ENCODE data around the gene AOC1.

Gene AOC1

GRCh38 chr7:150831851-150832250 is 20.5 kb upstream of the AOC1 start:
- Histone ChIP-seq H3K4me1 (ENCODE audit: control insufficient read depth in 2 of 2, insufficient read depth in 2 of 2, low read length in 2 of 2) (peaks cover 14 to 20% of the 10 kb centered on the region in 2 donors), H3K27ac (ENCODE audit: low read depth in 2 of 2, low read length in 2 of 2) (no peak overlapping the region), H3K9me3 (ENCODE audit: control insufficient read depth in 2 of 2, low read length in 2 of 2) (no peaks in the 10 kb centered on the region), H3K36me3 (ENCODE audit: control insufficient read depth in 2 of 2, insufficient read depth in 2 of 2, low read length in 2 of 2) (no peaks in the 10 kb centered on the region), H3K4me3 (ENCODE audit: low read length in 2 of 2) (no peak overlapping the region), H3K9ac (ENCODE audit: low read depth in 1 of 2, low read length in 2 of 2) (no peak overlapping the region), H3K27me3 (ENCODE audit: control insufficient read depth in 2 of 2, insufficient read depth in 2 of 2, low read length in 2 of 2) (no peaks in the 10 kb centered on the region)

DNA sequence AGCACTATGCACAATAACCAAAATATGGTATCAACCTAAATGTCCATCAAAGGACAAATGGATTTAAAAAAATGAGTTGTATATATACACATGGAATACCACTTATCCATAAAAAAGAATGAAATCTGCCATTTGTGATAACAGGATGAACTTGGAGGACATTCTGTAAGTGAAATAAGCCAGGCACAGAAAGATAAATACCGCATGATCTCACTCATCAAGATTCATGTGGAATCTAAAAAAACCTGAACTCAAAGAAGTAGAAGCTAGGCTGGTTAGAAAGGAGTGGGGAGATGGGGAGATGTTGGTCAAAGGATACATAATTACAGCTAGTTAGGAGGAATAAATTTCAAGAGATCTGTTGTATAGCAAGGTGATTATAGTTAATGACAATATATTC is 17.3 kb upstream of the AOC1 start:
- Histone ChIP-seq H3K9me3 (ENCODE audit: control insufficient read depth in 2 of 2, low read length in 2 of 2) (no peaks in the 10 kb centered on the region), H3K27me3 (ENCODE audit: control insufficient read depth in 2 of 2, insufficient read depth in 2 of 2, low read length in 2 of 2) (no peaks in the 10 kb centered on the region), H3K4me3 (ENCODE audit: low read length in 2 of 2) (no peak overlapping the region), H3K4me1 (ENCODE audit: control insufficient read depth in 2 of 2, insufficient read depth in 2 of 2, low read length in 2 of 2) (peaks cover 11 to 14% of the 10 kb centered on the region in 2 donors), H3K27ac (ENCODE audit: low read depth in 2 of 2, low read length in 2 of 2) (no peak overlapping the region), H3K36me3 (ENCODE audit: control insufficient read depth in 2 of 2, insufficient read depth in 2 of 2, low read length in 2 of 2) (no peaks in the 10 kb centered on the region), H3K9ac (ENCODE audit: low read depth in 1 of 2, low read length in 2 of 2) (no peak overlapping the region)

DNA sequence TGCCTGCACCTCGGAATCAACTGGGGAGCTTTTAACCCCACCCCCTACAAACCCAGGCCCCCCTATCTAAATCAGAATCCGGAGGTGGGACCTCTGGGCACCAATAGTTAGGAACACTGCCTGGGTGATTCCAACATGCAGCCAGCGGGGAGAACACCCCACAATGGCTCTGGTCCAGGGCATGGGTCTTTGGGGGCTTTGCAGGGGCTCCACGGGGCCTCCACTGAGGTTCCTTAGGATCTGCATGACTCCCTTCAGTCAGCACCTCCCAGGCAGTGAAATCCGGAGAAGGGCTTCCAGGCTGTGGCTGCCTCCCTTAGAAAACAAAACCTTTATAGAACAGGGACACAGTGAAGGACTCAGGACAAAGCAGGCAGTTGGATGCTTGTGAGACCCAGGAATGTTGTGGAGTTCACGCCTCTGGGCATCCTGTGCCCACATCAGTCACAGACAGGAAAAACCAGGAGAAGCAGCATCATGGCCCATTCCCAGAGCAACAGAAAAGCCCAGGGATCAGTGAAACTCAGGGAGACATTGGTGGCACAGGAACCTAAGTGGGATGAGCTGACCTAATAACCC is 16.5 kb upstream of the AOC1 start:
- H3K9me3 ChIP-seq (ENCODE audit: control insufficient read depth in 2 of 2, low read length in 2 of 2), result no peaks in the 10 kb centered on the region
- no peaks in the 10 kb centered on the region for H3K36me3 ChIP-seq (ENCODE audit: control insufficient read depth in 2 of 2, insufficient read depth in 2 of 2, low read length in 2 of 2)
- no peaks in the 10 kb centered on the region for H3K27me3 ChIP-seq (ENCODE audit: control insufficient read depth in 2 of 2, insufficient read depth in 2 of 2, low read length in 2 of 2)
- no peak overlapping the region for H3K27ac ChIP-seq (ENCODE audit: low read depth in 2 of 2, low read length in 2 of 2)
- peaks cover 7% of the 10 kb centered on the region in 2 donors for H3K4me1 ChIP-seq (ENCODE audit: control insufficient read depth in 2 of 2, insufficient read depth in 2 of 2, low read length in 2 of 2)
- no peak overlapping the region for H3K9ac ChIP-seq (ENCODE audit: low read depth in 1 of 2, low read length in 2 of 2)
- no peak overlapping the region for H3K4me3 ChIP-seq (ENCODE audit: low read length in 2 of 2)

- Histone ChIP-seq H3K9ac (ENCODE audit: low read depth in 1 of 2, low read length in 2 of 2) (no peak overlapping the region), H3K4me1 (ENCODE audit: control insufficient read depth in 2 of 2, insufficient read depth in 2 of 2, low read length in 2 of 2) (no peaks in the 10 kb centered on the region), H3K9me3 (ENCODE audit: control insufficient read depth in 2 of 2, low read length in 2 of 2) (no peaks in the 10 kb centered on the region), H3K27ac (ENCODE audit: low read depth in 2 of 2, low read length in 2 of 2) (no peak overlapping the region), H3K27me3 (ENCODE audit: control insufficient read depth in 2 of 2, insufficient read depth in 2 of 2, low read length in 2 of 2) (no peaks in the 10 kb centered on the region), H3K36me3 (ENCODE audit: control insufficient read depth in 2 of 2, insufficient read depth in 2 of 2, low read length in 2 of 2) (no peaks in the 10 kb centered on the region), H3K4me3 (ENCODE audit: low read length in 2 of 2) (no peak overlapping the region)
Observed at GRCh38 chr7:150838965-150839650, 13.2 kb upstream of the AOC1 start.

DNA sequence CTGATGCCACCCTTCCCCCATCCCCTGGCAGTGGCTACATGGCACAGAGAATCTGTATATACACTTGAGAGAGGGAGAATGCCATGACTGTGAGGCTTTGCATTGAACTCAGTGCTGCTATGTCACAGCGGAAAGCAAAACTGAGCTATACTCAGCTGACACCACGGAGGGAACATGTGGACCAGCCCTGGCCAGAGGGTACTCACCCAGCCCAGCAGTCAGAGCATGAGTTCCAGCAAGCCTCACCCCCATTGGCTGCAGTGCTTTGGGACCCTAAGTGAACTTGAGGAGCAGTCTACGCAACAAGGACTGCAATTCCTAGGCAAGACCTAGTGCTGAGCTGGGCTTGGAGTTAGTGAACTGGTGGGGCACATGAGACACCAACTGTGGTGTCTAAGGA is 10.3 kb upstream of the AOC1 start:
- H3K4me3 ChIP-seq (ENCODE audit: low read length in 2 of 2), result no peak overlapping the region
- H3K4me1 ChIP-seq (ENCODE audit: control insufficient read depth in 2 of 2, insufficient read depth in 2 of 2, low read length in 2 of 2), result peaks cover 0 to 2% of the 10 kb centered on the region in 2 donors
- no peak overlapping the region for H3K27ac ChIP-seq (ENCODE audit: low read depth in 2 of 2, low read length in 2 of 2)
- no peaks in the 10 kb centered on the region for H3K36me3 ChIP-seq (ENCODE audit: control insufficient read depth in 2 of 2, insufficient read depth in 2 of 2, low read length in 2 of 2)
- H3K9ac ChIP-seq (ENCODE audit: low read depth in 1 of 2, low read length in 2 of 2), result no peak overlapping the region
- no peaks in the 10 kb centered on the region for H3K9me3 ChIP-seq (ENCODE audit: control insufficient read depth in 2 of 2, low read length in 2 of 2)
- H3K27me3 ChIP-seq (ENCODE audit: control insufficient read depth in 2 of 2, insufficient read depth in 2 of 2, low read length in 2 of 2), result no peaks in the 10 kb centered on the region

GRCh38 chr7:150842716-150843115 is 9.6 kb upstream of the AOC1 start:
- no peaks in the 10 kb centered on the region for H3K36me3 ChIP-seq (ENCODE audit: control insufficient read depth in 2 of 2, insufficient read depth in 2 of 2, low read length in 2 of 2)
- no peaks in the 10 kb centered on the region for H3K9me3 ChIP-seq (ENCODE audit: control insufficient read depth in 2 of 2, low read length in 2 of 2)
- H3K4me3 ChIP-seq (ENCODE audit: low read length in 2 of 2), result no peak overlapping the region
- H3K4me1 ChIP-seq (ENCODE audit: control insufficient read depth in 2 of 2, insufficient read depth in 2 of 2, low read length in 2 of 2), result peaks cover 0 to 2% of the 10 kb centered on the region in 2 donors
- no peak overlapping the region for H3K27ac ChIP-seq (ENCODE audit: low read depth in 2 of 2, low read length in 2 of 2)
- H3K9ac ChIP-seq (ENCODE audit: low read depth in 1 of 2, low read length in 2 of 2), result no peak overlapping the region
- H3K27me3 ChIP-seq (ENCODE audit: control insufficient read depth in 2 of 2, insufficient read depth in 2 of 2, low read length in 2 of 2), result no peaks in the 10 kb centered on the region

DNA sequence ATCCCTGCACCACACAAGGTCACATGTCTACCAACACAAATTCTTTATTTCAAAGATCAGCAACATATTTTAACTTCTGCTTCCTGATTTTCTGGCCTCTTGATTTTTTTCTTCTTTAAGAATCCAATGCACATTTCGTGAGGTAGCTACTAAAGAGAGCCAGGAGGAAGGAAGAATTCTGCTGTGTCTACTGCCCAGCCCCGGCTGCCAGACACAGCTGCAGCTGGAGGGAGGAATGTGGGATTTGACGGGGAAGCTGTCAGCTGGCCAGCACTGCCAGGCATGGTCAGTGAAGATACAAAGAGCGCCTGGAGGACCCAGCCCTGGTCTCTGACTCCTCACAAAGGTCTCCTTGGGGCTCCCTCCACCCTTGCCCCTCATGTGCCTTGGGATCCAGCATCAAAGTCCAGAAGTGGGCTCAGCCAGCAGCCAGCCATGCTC is 6.9 kb upstream of the AOC1 start:
- Histone ChIP-seq H3K36me3 (ENCODE audit: control insufficient read depth in 2 of 2, insufficient read depth in 2 of 2, low read length in 2 of 2) (no peaks in the 10 kb centered on the region), H3K27ac (ENCODE audit: low read depth in 2 of 2, low read length in 2 of 2) (no peak overlapping the region), H3K9ac (ENCODE audit: low read depth in 1 of 2, low read length in 2 of 2) (no peak overlapping the region), H3K4me1 (ENCODE audit: control insufficient read depth in 2 of 2, insufficient read depth in 2 of 2, low read length in 2 of 2) (peaks cover 0 to 2% of the 10 kb centered on the region in 2 donors), H3K9me3 (ENCODE audit: control insufficient read depth in 2 of 2, low read length in 2 of 2) (no peaks in the 10 kb centered on the region), H3K4me3 (ENCODE audit: low read length in 2 of 2) (no peak overlapping the region), H3K27me3 (ENCODE audit: control insufficient read depth in 2 of 2, insufficient read depth in 2 of 2, low read length in 2 of 2) (no peaks in the 10 kb centered on the region)

DNA sequence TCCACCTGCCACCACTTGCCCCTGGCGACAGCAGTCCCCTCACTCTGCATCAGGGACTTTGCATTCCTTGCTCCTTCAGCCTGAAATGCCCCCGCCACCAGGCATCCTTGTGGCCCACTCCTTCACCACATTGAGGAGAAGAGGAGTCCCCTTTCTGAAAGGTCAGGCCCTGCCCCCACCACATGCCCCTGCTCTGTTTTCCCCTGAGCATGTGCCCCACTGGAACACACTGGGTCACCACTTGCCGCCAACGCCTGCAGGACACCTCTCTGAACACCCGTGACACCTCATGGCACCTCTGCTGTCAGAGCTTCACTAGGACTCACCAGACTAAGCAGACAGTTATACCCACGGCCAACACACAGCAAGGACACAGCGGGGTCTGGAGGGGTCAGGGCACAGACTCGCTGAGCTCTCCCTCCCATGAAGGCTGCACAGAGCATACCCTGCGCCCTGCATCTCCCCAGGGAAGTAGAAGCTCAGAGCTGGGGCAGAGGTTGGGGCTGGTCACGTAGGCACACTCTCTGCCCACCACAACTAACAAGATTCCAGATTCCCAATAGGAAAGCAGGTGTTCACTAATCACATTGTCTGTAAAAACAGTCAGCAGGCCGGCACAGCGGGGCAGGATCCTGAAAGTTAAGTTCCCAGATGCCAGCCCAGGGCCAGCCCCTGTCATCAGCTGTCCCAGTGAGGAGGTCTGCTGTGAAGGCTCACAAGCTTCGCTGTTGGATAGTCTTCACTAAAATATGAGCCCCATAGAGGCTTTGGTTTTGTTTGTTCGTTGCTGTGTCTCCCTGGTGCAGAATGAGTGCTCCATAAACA is 5.8 kb upstream of the AOC1 start:
- Histone ChIP-seq H3K4me3 (ENCODE audit: low read length in 2 of 2) (no peak overlapping the region), H3K9ac (ENCODE audit: low read depth in 1 of 2, low read length in 2 of 2) (no peak overlapping the region), H3K9me3 (ENCODE audit: control insufficient read depth in 2 of 2, low read length in 2 of 2) (no peaks in the 10 kb centered on the region)

DNA sequence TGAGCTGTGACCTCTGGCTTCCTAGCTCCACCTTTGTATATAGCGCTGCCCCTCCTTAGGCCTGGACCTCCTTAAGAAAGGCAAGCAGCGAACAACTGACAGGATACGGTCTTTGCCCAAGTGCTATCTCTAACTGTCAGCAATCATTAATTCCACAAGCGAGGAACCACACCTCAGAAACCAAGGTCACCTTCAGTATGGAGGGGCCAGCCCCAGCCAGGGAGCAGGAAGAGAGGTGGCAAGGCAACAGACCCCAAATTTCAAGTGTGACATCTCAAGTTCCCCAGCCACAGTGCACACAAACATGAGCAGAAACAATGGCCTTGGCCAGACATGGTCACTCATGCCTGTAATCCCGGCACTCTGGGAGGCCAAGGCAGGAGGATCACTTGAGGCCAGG is 4.8 kb upstream of the AOC1 start:
- Histone ChIP-seq H3K4me1 (ENCODE audit: control insufficient read depth in 2 of 2, insufficient read depth in 2 of 2, low read length in 2 of 2) (peaks cover 4 to 7% of the 10 kb centered on the region in 2 donors), H3K36me3 (ENCODE audit: control insufficient read depth in 2 of 2, insufficient read depth in 2 of 2, low read length in 2 of 2) (no peaks in the 10 kb centered on the region), H3K9ac (ENCODE audit: low read depth in 1 of 2, low read length in 2 of 2) (no peak overlapping the region), H3K9me3 (ENCODE audit: control insufficient read depth in 2 of 2, low read length in 2 of 2) (no peaks in the 10 kb centered on the region), H3K4me3 (ENCODE audit: low read length in 2 of 2) (no peak overlapping the region), H3K27ac (ENCODE audit: low read depth in 2 of 2, low read length in 2 of 2) (no peak overlapping the region), H3K27me3 (ENCODE audit: control insufficient read depth in 2 of 2, insufficient read depth in 2 of 2, low read length in 2 of 2) (no peaks in the 10 kb centered on the region)

More for the DNA sequence above, 5.8 kb upstream of the AOC1 start:
- Histone ChIP-seq H3K4me1 (ENCODE audit: control insufficient read depth in 2 of 2, insufficient read depth in 2 of 2, low read length in 2 of 2) (peaks cover 0 to 2% of the 10 kb centered on the region in 2 donors), H3K27ac (ENCODE audit: low read depth in 2 of 2, low read length in 2 of 2) (no peak overlapping the region), H3K36me3 (ENCODE audit: control insufficient read depth in 2 of 2, insufficient read depth in 2 of 2, low read length in 2 of 2) (no peaks in the 10 kb centered on the region), H3K27me3 (ENCODE audit: control insufficient read depth in 2 of 2, insufficient read depth in 2 of 2, low read length in 2 of 2) (no peaks in the 10 kb centered on the region)

GRCh38 chr7:150848111-150848510 is 4.2 kb upstream of the AOC1 start:
- H3K9ac ChIP-seq (ENCODE audit: low read depth in 1 of 2, low read length in 2 of 2), result no peak overlapping the region
- H3K27me3 ChIP-seq (ENCODE audit: control insufficient read depth in 2 of 2, insufficient read depth in 2 of 2, low read length in 2 of 2), result no peaks in the 10 kb centered on the region
- H3K36me3 ChIP-seq (ENCODE audit: control insufficient read depth in 2 of 2, insufficient read depth in 2 of 2, low read length in 2 of 2), result no peaks in the 10 kb centered on the region
- no peaks in the 10 kb centered on the region for H3K9me3 ChIP-seq (ENCODE audit: control insufficient read depth in 2 of 2, low read length in 2 of 2)
- no peak overlapping the region for H3K27ac ChIP-seq (ENCODE audit: low read depth in 2 of 2, low read length in 2 of 2)
- H3K4me3 ChIP-seq (ENCODE audit: low read length in 2 of 2), result no peak overlapping the region
- H3K4me1 ChIP-seq (ENCODE audit: control insufficient read depth in 2 of 2, insufficient read depth in 2 of 2, low read length in 2 of 2), result peaks cover 4 to 7% of the 10 kb centered on the region in 2 donors

Data from mucosa of rectum (tissue), 2 donors.